ENCODE data around the gene TMEM132D.
A peak's percentile ranks its signal among the peaks of the same experiment; 100 is the strongest.

TMEM132D gene

GRCh38 chr12:129069886-129070285, 833.9 kb downstream of the TMEM132D start:
- Mint-ChIP-seq H3K27me3 (ENCODE audit: low read depth, poor library complexity) (peaks cover 16% of the 10 kb centered on the region), H3K4me3 (no peak overlapping the region), H3K36me3 (ENCODE audit: low read depth) (no peaks in the 10 kb centered on the region), H3K9me3 (no peaks in the 10 kb centered on the region), H3K27ac (no peak overlapping the region), H3K4me1 (no peaks in the 10 kb centered on the region)
- DNase-seq = no peak
- no peak for TF ChIP-seq CTCF (IDR thresholded peaks at IDR 0.05)

- Mint-ChIP-seq H3K36me3 (ENCODE audit: low read depth) (no peaks in the 10 kb centered on the region), H3K4me3 (no peak overlapping the region), H3K27ac (no peak overlapping the region), H3K4me1 (no peaks in the 10 kb centered on the region), H3K9me3 (no peaks in the 10 kb centered on the region), H3K27me3 (ENCODE audit: low read depth, poor library complexity) (peaks cover 16% of the 10 kb centered on the region)
- DNase-seq = no peak
- no peak for TF ChIP-seq CTCF (IDR thresholded peaks at IDR 0.05)
Measured at GRCh38 chr12:129068684-129069083, 835.1 kb downstream of the TMEM132D start.

GRCh38 chr12:129067491-129067890, 836.3 kb downstream of the TMEM132D start:
- no peak for TF ChIP-seq CTCF (IDR thresholded peaks at IDR 0.05)
- no peaks in the 10 kb centered on the region for H3K36me3 Mint-ChIP-seq (ENCODE audit: low read depth)
- peak overlapping the region; percentile 12 for H3K27ac Mint-ChIP-seq
- no peak overlapping the region for H3K4me3 Mint-ChIP-seq
- peak; percentile 31 for DNase-seq
- no peaks in the 10 kb centered on the region for H3K4me1 Mint-ChIP-seq
- H3K9me3 Mint-ChIP-seq = no peaks in the 10 kb centered on the region
- peaks cover 16% of the 10 kb centered on the region for H3K27me3 Mint-ChIP-seq (ENCODE audit: low read depth, poor library complexity)

GRCh38 chr12:129064209-129064855, 839.5 kb downstream of the TMEM132D start:
- peaks cover 12% of the 10 kb centered on the region for H3K27me3 Mint-ChIP-seq (ENCODE audit: low read depth, poor library complexity)
- H3K9me3 Mint-ChIP-seq = peaks cover 19% of the 10 kb centered on the region
- no peak overlapping the region for H3K27ac Mint-ChIP-seq

GRCh38 chr12:129063600-129063999, 840.2 kb downstream of the TMEM132D start:
- no peak overlapping the region for H3K4me3 Mint-ChIP-seq
- no peak for TF ChIP-seq CTCF (IDR thresholded peaks at IDR 0.05)
- H3K4me1 Mint-ChIP-seq = no peaks in the 10 kb centered on the region
- H3K9me3 Mint-ChIP-seq = peaks cover 22% of the 10 kb centered on the region
- H3K36me3 Mint-ChIP-seq (ENCODE audit: low read depth) = no peaks in the 10 kb centered on the region
- no peak overlapping the region for H3K27ac Mint-ChIP-seq
- DNase-seq = no peak
- peaks cover 13% of the 10 kb centered on the region for H3K27me3 Mint-ChIP-seq (ENCODE audit: low read depth, poor library complexity)

More at GRCh38 chr12:129064209-129064855, 839.5 kb downstream of the TMEM132D start:
- H3K36me3 Mint-ChIP-seq (ENCODE audit: low read depth) = no peaks in the 10 kb centered on the region
- H3K4me1 Mint-ChIP-seq = no peaks in the 10 kb centered on the region
- DNase-seq = no peak
- H3K4me3 Mint-ChIP-seq = no peak overlapping the region
- no peak for TF ChIP-seq CTCF (IDR thresholded peaks at IDR 0.05)

GRCh38 chr12:129053232-129053631, 850.6 kb downstream of the TMEM132D start:
- Mint-ChIP-seq H3K36me3 (ENCODE audit: low read depth) (no peaks in the 10 kb centered on the region), H3K9me3 (no peaks in the 10 kb centered on the region), H3K27ac (no peak overlapping the region), H3K27me3 (ENCODE audit: low read depth, poor library complexity) (peaks cover 18% of the 10 kb centered on the region), H3K4me1 (peaks cover 5% of the 10 kb centered on the region), H3K4me3 (no peak overlapping the region)
- TF ChIP-seq CTCF (IDR thresholded peaks at IDR 0.05) = no peak
- DNase-seq = no peak

Data from nephron progenitor cell (in vitro differentiated cells).